T-cell (primary cell): Measurements from ENCODE around the gene KLHL30. TPM values are rescaled to one million over a fixed set of nuclear protein-coding genes. Genes with fewer than 3 reads are reported as not detected.

Experiments
- ATAC-seq, 4 experiments: fragments of 200-7000 bp in 3 of 4; fragments of 150-1000 bp in 1 of 4; cut with Tn5 transposase; replicated peaks in 1 of 4; 1 replicate in 3 of 4; 2 replicates in 1 of 4; pipeline ENCODE4 v1.10.0; 2021; ENCODE audit warnings: moderate library complexity in 3 of 4, mild to moderate bottlenecking in 2 of 4, moderate number of reproducible peaks in 1 of 4
- CTCF ChIA-PET, 2 donors: fragments of 300-600 bp; sonication (Branson Sonifier 250); formaldehyde crosslinking; loops; one replicate each; lab custom pipeline; 2022; ENCODE audit warnings: antibody characterized with exemption in 2 of 2; lab: Charles Lee
- POLR2A ChIA-PET, 2 donors: fragments of 300-600 bp; sonication (Branson Sonifier 250); formaldehyde crosslinking; loops; one replicate each; lab custom pipeline; 2022; ENCODE audit warnings: antibody characterized with exemption in 2 of 2; lab: Charles Lee
- DNase-seq, 35 experiments: peaks; one replicate each; pipeline versions ENCODE4 v3.0.0 to v3.0.0-alpha.2; 2013 to 2023
- H3K27ac ChIP-seq: one replicate; pipeline ENCODE4 v1.5.1; 2013; ENCODE audit warnings: low read length
- H3K27me3 ChIP-seq, 2 experiments: replicated peaks in 1 of 2; 1 replicate in 1 of 2; 2 replicates in 1 of 2; pipeline versions ENCODE4 v1.6.1 to v1.7.0; 2013; ENCODE audit warnings: low read length in 1 of 2, mixed read lengths in 1 of 2; ENCODE audit not compliant: control insufficient read depth in 2 of 2, insufficient read depth in 2 of 2; ENCODE audit errors: extremely low read depth in 1 of 2
- H3K36me3 ChIP-seq, 2 donors: 1 replicate in 1 of 2; 2 replicates in 1 of 2; pipeline versions ENCODE4 v1.6.1 to v1.7.0; 2013; ENCODE audit warnings: low read length in 1 of 2; ENCODE audit not compliant: control insufficient read depth in 2 of 2, insufficient read depth in 1 of 2; ENCODE audit errors: extremely low read depth in 1 of 2
- H3K4me1 ChIP-seq, 2 experiments: 1 replicate in 1 of 2; 2 replicates in 1 of 2; pipeline versions ENCODE4 v1.6.1 to v1.7.0; 2013; ENCODE audit warnings: low read length in 2 of 2, mixed read lengths in 1 of 2; ENCODE audit not compliant: insufficient read depth in 2 of 2, control insufficient read depth in 1 of 2; ENCODE audit errors: extremely low read depth in 1 of 2
- H3K4me3 ChIP-seq, 2 donors: 1 replicate in 1 of 2; 2 replicates in 1 of 2; pipeline versions ENCODE4 v1.5.1 to v1.7.0; 2013; ENCODE audit warnings: mild to moderate bottlenecking in 2 of 2, low read length in 1 of 2, moderate library complexity in 1 of 2; ENCODE audit not compliant: control insufficient read depth in 1 of 2; ENCODE audit errors: extremely low read depth in 1 of 2
- H3K9me3 ChIP-seq: 2 replicates; pipeline ENCODE4 v1.7.0; 2013
- H3K27ac Mint-ChIP-seq, 2 donors: one replicate each; pipeline ENCODE4 v1.8.0; 2020 to 2021; ENCODE audit warnings: mild to moderate bottlenecking in 2 of 2, mixed read lengths in 2 of 2
- H3K27me3 Mint-ChIP-seq, 2 donors: one replicate each; pipeline ENCODE4 v1.8.0; 2021 to 2022; ENCODE audit warnings: mixed read lengths in 2 of 2
- H3K36me3 Mint-ChIP-seq: one replicate; pipeline ENCODE4 v1.8.0; 2021; ENCODE audit warnings: mixed read lengths
- H3K4me1 Mint-ChIP-seq, 3 donors: one replicate each; pipeline ENCODE4 v1.8.0; 2020 to 2022; ENCODE audit warnings: mixed read lengths in 3 of 3, mild to moderate bottlenecking in 1 of 3
- H3K4me3 Mint-ChIP-seq, 3 donors: one replicate each; pipeline ENCODE4 v1.8.0; 2020 to 2022; ENCODE audit warnings: mild to moderate bottlenecking in 3 of 3, mixed read lengths in 3 of 3, moderate library complexity in 3 of 3
- H3K9me3 Mint-ChIP-seq, 3 donors: one replicate each; pipeline ENCODE4 v1.8.0; 2020 to 2022; ENCODE audit warnings: mixed read lengths in 3 of 3
- WGBS: methylation state at CpG from one replicate; pipeline ENCODE4 v1.1.5; 2013; ENCODE audit warnings: missing lambda C conversion rate; ENCODE audit not compliant: insufficient coverage; 5-methylcytosine and 5-hydroxymethylcytosine counted together
- total RNA-seq, 35 experiments: library from RNA in 6 of 35; stranded (reverse) in 6 of 35; fragments of 120-200 nt in 1 of 35; gene quantifications; one replicate each; pipeline versions ENCODE4 v1.2.1 to v1.2.4 and lab custom pipeline; 2013 to 2026

The KLHL30 gene
- total RNA-seq, 5 donors from 2014 or later (not counting 1 experiment from before 2014, with no cell fraction given): not detected

- H3K9me3 Mint-ChIP-seq: no peaks in the 10 kb centered on the region
- Histone ChIP-seq H3K4me3 (no peak overlapping the region), H3K27ac (no peak overlapping the region), H3K4me1 (no peaks in the 10 kb centered on the region), H3K9me3 (no peaks in the 10 kb centered on the region), H3K36me3 (no peaks in the 10 kb centered on the region), H3K27me3 (peaks cover 0 to 9% of the 10 kb centered on the region in 2 experiments)
- no peaks in the 10 kb centered on the region for H3K27me3 Mint-ChIP-seq
- no peaks in the 10 kb centered on the region for H3K36me3 Mint-ChIP-seq
- no peak for ATAC-seq
- POLR2A ChIA-PET: no interaction called here
- CTCF ChIA-PET: no interaction called here
- H3K4me1 Mint-ChIP-seq: no peaks in the 10 kb centered on the region
- H3K4me3 Mint-ChIP-seq: no peak overlapping the region
- 86% methylated on average over 13 of the region's 23 CpGs for WGBS
- no peak overlapping the region for H3K27ac Mint-ChIP-seq
- no peak for DNase-seq
Measured at GRCh38 chr2:238132463-238133450, 5.7 kb upstream of the KLHL30 start.

- no peak overlapping the region for H3K27ac ChIP-seq
- H3K4me3 ChIP-seq: no peak overlapping the region
- Mint-ChIP-seq H3K9me3 (no peaks in the 10 kb centered on the region), H3K4me1 (no peaks in the 10 kb centered on the region), H3K27me3 (no peaks in the 10 kb centered on the region), H3K27ac (no peak overlapping the region), H3K36me3 (no peaks in the 10 kb centered on the region), H3K4me3 (no peak overlapping the region)
- H3K27me3 ChIP-seq: peaks cover 0 to 6% of the 10 kb centered on the region in 2 experiments
- DNase-seq (no peak), ATAC-seq (no peak)
- ChIA-PET CTCF (no interaction called here), POLR2A (no interaction called here)
- no peaks in the 10 kb centered on the region for H3K4me1 ChIP-seq
- WGBS: 72% methylated on average over 13 of the region's 14 CpGs
- H3K36me3 ChIP-seq: no peaks in the 10 kb centered on the region
- no peaks in the 10 kb centered on the region for H3K9me3 ChIP-seq
Measured at GRCh38 chr2:238133499-238134392, 4.7 kb upstream of the KLHL30 start.

GRCh38 chr2:238134393-238134785 is 4.1 kb upstream of the KLHL30 start:
- H3K27me3 Mint-ChIP-seq: no peaks in the 10 kb centered on the region
- no peak overlapping the region for H3K4me3 Mint-ChIP-seq
- H3K4me3 ChIP-seq: no peak overlapping the region
- DNase-seq: no peak
- H3K4me1 ChIP-seq: peaks cover 0 to 3% of the 10 kb centered on the region in 2 experiments
- no peaks in the 10 kb centered on the region for H3K9me3 Mint-ChIP-seq
- no peak overlapping the region for H3K27ac ChIP-seq
- H3K4me1 Mint-ChIP-seq: no peaks in the 10 kb centered on the region
- POLR2A ChIA-PET: no interaction called here
- H3K36me3 Mint-ChIP-seq: no peaks in the 10 kb centered on the region
- WGBS: 86% methylated on average over 10 of the region's 11 CpGs
- CTCF ChIA-PET: no interaction called here
- H3K27me3 ChIP-seq: peaks cover 0 to 6% of the 10 kb centered on the region in 2 experiments
- H3K27ac Mint-ChIP-seq: no peak overlapping the region
- H3K9me3 ChIP-seq: no peaks in the 10 kb centered on the region
- ATAC-seq: no peak
- H3K36me3 ChIP-seq: no peaks in the 10 kb centered on the region

- ATAC-seq (no peak), DNase-seq (no peak)
- Mint-ChIP-seq H3K27me3 (no peaks in the 10 kb centered on the region), H3K4me3 (no peak overlapping the region), H3K36me3 (no peaks in the 10 kb centered on the region), H3K27ac (no peak overlapping the region), H3K9me3 (no peaks in the 10 kb centered on the region), H3K4me1 (no peaks in the 10 kb centered on the region)
- Histone ChIP-seq H3K27me3 (peaks cover 0 to 4% of the 10 kb centered on the region in 2 experiments), H3K4me1 (peaks cover 0 to 5% of the 10 kb centered on the region in 2 experiments), H3K9me3 (no peaks in the 10 kb centered on the region), H3K4me3 (no peak overlapping the region), H3K36me3 (no peaks in the 10 kb centered on the region), H3K27ac (no peak overlapping the region)
- CTCF ChIA-PET: no interaction called here
- POLR2A ChIA-PET: no interaction called here
- WGBS: 77% methylated on average over 3 of the region's 15 CpGs
Measured at GRCh38 chr2:238135601-238136150, 2.8 kb upstream of the KLHL30 start.

GRCh38 chr2:238136820-238137537 is 1.5 kb upstream of the KLHL30 start:
- no peaks in the 10 kb centered on the region for H3K9me3 Mint-ChIP-seq
- peaks cover 5 to 7% (median 7%) of the 10 kb centered on the region in 3 donors for H3K4me1 Mint-ChIP-seq
- H3K27me3 Mint-ChIP-seq: no peaks in the 10 kb centered on the region
- Histone ChIP-seq H3K4me1 (peaks cover 0 to 13% of the 10 kb centered on the region in 2 experiments), H3K27me3 (peaks cover 0 to 4% of the 10 kb centered on the region in 2 experiments), H3K4me3 (no peak overlapping the region), H3K36me3 (no peaks in the 10 kb centered on the region), H3K9me3 (no peaks in the 10 kb centered on the region), H3K27ac (no peak overlapping the region)
- 81% methylated on average over 7 of the region's 14 CpGs for WGBS
- H3K36me3 Mint-ChIP-seq: no peaks in the 10 kb centered on the region
- ATAC-seq: no peak
- no peak for DNase-seq
- POLR2A ChIA-PET: no interaction called here
- CTCF ChIA-PET: interaction anchor here in 1 of 2 donors (1.2 kb wide), 1 partner anchor 624 kb away, joined by 12 read pairs; no protein-coding TSS in a partner anchor
- no peak overlapping the region for H3K4me3 Mint-ChIP-seq
- no peak overlapping the region for H3K27ac Mint-ChIP-seq
